Activated gamma-delta T cell treated with anti-CD3 and anti-CD28 coated beads, Interleukin-2, amount 50 U/mL, for 16 hours (primary cell): ENCODE results near the gene RAB6B.

ENCODE experiments used
- DNase-seq: peaks from one replicate; pipeline ENCODE4 v3.0.0-alpha.2; 2020; ENCODE audit warnings: low read depth

Gene RAB6B

DNA sequence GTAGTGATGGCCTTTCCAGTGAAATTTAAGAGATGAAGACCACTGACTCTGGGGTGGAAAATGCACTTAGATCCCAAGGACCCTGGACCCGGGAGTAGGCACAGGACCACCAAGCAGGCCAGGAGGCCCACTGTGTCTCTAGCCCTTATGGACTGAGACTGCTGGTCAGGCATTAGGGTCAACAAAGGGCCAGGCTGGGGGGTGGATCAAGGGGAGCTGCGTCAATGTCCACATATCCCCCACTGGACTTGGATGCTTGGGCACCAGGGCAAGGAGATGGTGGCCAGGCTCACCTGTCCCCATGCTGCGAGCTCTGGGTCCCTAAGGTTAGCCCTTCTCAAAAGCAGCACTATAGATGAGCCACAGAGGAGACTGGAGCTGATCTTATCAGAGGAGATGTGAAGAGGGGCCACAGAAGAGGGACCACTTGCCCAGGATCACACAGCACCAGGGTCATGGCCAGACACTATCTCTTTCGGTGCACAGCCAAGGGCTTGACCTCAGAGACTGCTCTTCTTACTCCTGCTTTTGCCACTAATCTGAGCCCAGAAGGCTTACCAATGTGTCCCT is 14.7 kb downstream of the RAB6B start:
- DNase-seq: no peak

DNA sequence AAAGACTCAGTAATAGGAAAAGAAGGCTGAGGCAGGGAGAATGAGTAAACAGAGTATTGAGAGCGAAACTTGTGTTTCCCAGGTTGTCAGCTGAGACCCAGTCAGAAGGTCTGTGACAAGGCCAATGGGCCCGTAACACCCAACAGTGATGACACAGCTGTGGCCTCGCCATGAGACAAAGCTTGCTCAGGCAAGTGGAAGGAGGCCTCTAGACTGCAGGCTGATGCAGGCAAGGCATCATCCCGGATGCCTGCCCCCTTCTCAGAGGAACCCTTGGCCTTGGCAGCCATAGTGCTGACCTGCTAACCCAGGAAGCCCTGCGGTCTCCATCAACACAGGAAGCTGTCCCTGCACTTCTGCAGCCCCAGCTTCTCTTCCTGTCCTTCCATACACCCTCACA is 15.4 kb downstream of the RAB6B start:
- no peak for DNase-seq

DNA sequence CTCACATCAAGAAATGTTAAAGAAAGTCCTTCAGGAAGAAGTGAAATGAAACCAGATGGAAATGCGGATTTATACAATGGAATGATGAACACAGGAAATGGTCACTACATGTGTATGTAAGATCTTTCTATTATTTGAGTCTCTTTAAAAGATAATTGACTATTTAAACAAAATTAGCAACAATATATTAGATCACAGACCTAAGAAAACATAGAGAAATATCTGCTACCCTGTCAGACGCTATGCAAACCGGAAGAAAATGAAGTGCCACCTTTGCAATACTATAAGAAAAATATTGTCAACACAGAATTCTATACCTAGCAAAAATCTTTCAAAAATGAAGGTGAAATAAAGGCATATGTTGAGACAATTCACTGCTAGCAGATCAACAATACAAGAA is 17.2 kb downstream of the RAB6B start:
- DNase-seq: no peak

GRCh38 chr3:133877221-133877620 is 18.5 kb downstream of the RAB6B start:
- DNase-seq: no peak

- DNase-seq: no peak
These were observed 20.8 kb downstream of the RAB6B start for GRCh38 chr3:133874761-133875438.

- DNase-seq: no peak
These were observed 21.3 kb downstream of the RAB6B start for GRCh38 chr3:133874344-133874743.

GRCh38 chr3:133872781-133873180 is 22.9 kb downstream of the RAB6B start:
- no peak for DNase-seq

DNA sequence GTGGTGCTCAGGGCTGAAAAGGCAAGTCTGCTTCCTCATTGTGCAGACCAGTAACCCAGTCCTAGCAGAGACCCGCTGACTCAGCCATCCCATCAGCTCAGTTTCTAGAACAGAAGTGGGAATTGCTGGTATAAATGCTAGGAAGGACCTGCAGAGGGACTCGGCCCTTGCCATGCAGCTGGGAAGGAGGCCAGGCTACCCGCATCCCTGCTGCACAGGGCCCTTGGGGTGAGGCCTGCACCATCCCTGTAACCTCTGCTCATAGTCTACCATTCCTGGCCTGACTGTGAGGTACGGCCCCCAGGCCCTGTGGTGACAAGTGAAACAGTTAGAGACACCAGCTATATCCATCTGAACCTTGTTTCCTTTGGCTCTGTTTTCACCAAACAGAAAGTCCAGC is 23.5 kb downstream of the RAB6B start:
- no peak for DNase-seq

DNA sequence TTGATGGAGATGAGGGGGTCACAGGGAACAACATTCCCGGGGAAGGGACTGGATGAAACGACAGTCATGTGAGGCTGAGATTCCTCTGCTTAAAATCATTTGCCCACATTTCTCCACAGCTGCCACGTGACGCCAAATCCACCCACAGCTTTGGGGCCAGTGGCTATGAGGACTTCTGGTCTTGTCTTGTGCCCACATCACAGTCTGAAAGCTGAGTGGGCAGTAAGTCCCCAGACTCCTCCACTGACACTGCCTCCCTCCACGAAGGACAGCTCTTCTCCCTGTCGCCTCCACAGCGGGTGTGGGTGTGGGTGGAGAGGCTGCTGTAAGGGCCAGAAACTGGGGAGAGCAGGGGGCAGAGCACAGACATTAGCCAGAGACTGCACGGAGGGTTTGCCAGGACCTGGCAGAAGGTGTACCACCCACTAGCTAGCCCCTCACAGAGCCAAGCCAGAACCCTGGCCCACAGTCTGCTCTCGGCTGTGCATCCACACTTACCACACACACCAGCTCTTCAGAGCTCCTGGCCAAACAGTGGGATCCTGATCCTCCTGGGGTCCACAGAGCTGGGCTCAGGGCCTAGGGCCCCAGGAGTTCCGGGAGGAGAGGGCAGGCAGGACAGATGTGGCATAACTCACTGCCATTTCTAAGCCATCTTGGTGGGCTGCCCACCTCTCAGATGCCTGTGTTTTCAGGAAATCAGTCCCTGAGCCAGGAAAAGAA is 24.2 kb downstream of the RAB6B start:
- DNase-seq: no peak

DNA sequence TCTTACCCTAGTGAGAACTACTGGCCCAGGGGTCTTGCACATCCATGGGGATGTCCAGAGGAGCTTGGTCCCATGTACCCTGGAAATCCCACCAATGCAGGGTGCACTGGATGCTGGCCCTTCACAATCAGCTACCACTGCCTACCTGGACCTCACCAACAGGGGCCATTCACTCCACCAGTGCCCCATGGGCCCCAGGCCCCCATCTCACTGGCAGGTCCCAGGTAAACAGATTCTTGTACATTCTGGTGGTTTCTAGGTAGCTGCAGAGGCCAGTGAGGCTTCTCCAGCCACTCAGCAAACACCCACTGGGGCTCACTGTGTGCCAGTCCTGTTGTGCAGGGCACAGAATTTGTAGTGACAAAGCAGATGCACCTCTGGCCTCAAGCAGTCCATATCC is 24.9 kb downstream of the RAB6B start:
- DNase-seq: no peak

GRCh38 chr3:133869586-133869985 is 26.1 kb downstream of the RAB6B start:
- DNase-seq: no peak

DNA sequence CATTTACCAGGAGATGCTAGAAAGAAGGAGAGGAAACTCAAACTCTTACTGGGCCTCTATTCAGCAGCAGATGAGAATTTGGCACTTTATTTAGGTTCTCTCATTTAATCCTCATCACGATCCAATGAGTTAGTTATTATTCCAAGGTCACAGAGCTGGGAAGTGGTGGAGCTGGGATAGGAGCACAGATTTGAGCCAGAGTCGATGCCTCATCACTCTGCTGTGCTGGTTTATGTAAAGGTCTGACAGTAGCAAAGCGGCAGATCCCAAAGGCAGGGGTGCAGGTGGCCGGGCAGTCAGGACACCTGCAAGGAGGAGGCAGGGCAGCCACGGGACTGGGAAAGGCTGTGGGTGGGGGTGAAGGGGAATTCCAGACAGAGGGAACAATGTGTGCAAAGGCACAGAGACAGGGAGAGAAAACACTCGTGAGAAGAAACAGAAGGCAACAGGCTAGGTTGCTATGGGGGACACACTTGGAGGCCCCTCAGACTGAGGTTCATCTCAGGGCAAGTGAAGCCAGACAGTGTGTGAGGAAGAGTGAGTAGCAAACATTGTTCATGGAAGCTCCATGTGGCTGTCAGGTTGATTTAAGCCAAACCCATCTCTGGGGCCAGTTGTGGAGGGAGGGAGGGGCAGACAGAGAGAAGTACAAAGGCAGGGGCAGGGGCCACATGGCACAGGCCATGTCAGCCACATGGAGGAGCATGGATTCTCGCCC is 26.8 kb downstream of the RAB6B start:
- DNase-seq: no peak

GRCh38 chr3:133868186-133868585 is 27.5 kb downstream of the RAB6B start:
- DNase-seq: no peak

- no peak for DNase-seq
These were observed 29.5 kb downstream of the RAB6B start for GRCh38 chr3:133866141-133866540.

GRCh38 chr3:133865136-133865855 is 30.4 kb downstream of the RAB6B start:
- DNase-seq: no peak

DNA sequence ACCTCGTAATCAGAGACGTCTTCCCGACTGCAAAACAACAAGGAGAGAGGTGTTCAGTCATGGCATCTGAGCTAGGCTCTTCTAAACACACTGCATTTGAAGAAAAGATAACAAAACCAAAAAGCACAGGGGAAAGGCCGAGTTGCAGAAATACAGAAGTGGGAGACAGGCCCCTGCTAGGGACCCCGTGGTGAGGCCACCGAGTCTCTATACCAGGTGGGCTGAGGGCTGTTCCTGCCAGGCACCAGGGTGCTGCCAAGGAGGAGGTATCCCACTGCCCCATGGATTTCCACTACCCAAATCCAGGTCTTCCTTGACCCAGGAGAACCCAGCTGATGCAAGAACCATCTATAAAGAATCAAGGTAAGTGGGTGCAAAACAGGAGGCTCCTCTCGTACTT is 31.1 kb downstream of the RAB6B start:
- no peak for DNase-seq

DNA sequence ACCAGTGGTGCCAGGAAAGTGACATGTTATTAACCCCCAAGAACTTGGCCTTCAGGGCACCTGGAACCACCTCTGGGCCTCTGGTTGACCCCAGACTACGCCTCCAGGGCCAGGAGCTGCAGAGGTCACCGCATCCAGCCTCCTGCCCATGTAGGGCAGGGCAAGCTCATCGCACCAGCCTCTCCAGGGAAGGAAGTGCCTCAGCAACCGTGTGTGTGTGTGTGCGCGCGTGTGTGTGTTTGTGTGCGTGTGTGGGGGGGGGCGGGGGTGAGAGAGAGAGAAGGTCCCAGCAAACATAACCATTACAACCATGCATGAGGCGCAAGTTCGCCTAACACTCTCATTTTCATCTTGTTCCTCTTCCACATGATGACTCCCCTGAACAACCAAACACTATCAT is 31.8 kb downstream of the RAB6B start:
- DNase-seq: no peak

DNA sequence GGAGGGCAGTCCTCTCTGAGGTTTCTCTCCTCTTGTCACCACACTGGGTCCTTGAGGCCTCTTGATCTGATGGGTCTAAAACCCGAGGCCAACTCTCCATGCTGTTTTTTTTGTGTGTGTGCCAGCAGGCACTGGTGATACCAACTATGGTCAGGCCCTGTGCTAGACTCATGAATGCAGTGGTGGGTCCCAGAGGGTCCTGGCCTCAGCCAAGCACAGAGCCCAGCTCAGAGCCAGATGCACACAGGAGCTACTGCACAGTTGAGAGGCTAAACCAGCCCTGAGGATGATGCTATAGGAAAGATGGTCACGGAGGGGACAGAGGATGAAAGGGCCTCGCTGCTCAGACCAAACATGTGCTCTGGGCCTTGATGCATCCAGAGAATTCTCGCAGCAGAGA is 33.5 kb downstream of the RAB6B start:
- no peak for DNase-seq

DNA sequence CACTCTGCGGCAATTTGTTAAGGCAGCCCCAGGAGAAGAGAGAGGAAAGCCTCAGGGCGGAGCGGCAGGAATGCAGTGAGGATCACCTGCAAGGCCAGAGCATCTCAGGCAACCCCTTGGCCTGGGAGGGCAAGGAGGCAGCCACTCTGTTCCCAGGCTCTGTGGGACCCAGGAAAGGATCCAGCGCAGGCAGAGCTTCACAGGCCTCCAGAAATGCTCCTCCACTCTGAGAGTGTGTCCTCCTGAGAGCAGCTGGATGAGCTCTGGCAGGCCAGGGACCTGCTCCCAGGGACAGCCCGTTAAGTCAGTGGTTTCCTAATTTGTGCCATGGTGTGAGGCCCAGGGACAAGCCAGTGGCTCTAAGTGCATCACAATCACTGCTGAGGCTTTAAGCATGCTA is 35.2 kb downstream of the RAB6B start:
- DNase-seq: no peak

- no peak for DNase-seq
These were observed 36.1 kb downstream of the RAB6B start for GRCh38 chr3:133859381-133860234.

GRCh38 chr3:133857767-133858166 is 37.9 kb downstream of the RAB6B start:
- no peak for DNase-seq
